ENCODE results near the gene RNASE13.
A peak's percentile ranks its signal among the peaks of the same experiment; 100 is the strongest.
"Not testable (repeated sequence)": the region's sequence is repeated elsewhere in the genome, so short reads cannot be mapped to it uniquely, and the experiment has no call there.

The RNASE13 gene

DNA sequence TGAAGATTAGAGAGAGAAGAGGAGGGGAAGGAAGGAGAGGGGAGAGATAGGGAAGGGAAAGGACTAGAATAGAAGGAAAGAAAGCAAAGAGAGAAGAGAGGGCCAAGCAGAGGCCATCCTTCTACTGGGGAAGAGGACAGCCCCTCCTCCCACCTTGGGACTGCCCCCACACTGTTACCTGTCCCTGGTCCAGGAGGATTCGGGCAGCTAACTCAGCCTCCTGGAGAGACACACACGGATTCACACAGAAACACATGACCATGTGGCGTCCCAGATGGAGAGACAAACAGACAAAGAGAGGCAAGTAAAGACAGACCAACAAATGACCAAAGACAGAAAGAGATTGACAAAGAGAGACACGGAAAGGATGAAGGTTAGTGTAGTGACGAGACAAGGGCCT, 11.9 kb downstream of the RNASE13 start:
- DNase-seq (ENCODE audit: low read depth) = no peak

DNA sequence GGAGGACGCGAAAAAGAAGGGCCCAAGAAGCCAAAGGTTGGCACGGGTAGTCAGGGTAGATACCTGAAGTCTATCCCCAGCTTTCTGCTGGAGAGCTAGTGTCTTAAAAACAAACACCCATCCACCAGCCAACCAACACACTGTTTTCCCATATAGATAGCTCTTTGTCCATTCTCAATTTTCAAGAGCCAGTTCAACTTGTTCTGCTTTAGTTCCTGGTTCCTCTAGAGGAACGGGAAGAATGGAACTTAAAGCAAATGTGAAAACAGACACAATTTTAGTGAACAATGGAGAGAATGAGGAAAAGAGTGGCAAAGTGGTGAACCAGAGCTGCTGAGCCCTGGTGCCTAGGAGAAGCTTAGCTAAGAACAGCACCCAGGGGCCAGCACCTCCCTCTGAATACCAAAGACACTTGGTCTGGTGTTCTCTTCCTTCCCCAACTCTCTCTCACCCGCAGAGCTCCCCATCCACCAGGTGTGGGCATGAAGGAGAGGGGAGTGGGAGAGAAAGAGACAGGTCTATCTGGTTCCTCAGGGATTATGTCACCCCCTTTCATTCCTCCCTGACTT, 13.5 kb downstream of the RNASE13 start:
- DNase-seq (ENCODE audit: low read depth) = no peak

DNA sequence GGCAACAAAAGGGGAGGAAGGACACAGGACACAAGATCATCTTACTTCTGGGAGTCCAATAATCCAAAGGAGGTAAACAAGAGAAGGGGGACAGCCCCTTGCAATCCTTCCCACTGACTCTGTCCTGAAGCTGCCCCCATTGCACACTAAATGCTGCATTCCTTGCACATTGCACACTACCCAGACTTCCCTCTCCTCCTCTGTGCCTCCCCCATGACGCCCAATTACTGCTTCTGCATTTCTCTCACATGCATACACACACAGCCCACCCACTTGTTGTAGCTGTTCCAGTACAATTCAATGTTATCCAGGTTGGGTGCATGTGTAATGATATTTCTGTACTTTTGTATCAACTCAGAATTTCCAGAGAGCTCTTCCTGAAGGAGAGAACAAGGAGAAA, 15.2 kb downstream of the RNASE13 start:
- DNase-seq (ENCODE audit: low read depth) = no peak

DNA sequence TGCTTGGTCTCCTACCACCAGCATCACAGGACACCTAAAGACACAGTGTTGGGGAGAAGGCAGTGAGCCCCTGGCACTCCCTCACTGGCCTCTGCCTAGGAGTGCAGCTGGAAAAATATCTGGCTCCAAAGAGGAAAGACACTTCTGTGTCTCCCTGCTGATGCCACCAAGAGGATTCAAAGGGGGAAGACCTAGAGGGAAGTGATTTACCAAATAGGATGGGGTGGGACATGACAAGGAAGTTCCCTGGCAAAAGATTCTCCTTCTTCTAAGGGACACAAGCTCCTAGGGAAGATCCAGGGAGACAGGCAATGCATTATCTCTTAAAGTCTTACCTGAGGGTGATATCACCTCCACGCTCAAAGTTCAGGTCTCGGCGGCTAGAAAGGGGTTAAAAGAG, 15.8 kb downstream of the RNASE13 start:
- no peak for DNase-seq (ENCODE audit: low read depth)

DNA sequence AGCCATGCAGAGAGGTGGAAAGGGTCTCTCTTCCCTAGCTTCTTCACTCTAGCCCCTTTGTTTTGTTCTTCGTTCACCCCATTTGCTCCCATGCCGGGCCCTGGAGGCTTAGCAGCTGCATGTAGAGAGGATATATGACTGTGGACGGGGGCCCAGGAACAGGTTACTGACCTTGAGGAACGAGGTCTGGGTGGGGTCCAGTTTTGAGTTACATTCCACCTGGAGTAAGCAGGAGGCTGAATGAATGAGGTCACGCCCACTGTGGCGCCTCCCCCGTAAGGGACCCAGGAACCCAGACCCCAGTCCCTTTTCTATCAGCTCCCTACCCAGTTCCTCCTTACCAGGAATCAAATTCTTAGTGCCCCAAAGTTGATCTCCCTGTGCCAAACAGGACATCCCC, 16.3 kb downstream of the RNASE13 start:
- DNase-seq (ENCODE audit: low read depth) = no peak

DNA sequence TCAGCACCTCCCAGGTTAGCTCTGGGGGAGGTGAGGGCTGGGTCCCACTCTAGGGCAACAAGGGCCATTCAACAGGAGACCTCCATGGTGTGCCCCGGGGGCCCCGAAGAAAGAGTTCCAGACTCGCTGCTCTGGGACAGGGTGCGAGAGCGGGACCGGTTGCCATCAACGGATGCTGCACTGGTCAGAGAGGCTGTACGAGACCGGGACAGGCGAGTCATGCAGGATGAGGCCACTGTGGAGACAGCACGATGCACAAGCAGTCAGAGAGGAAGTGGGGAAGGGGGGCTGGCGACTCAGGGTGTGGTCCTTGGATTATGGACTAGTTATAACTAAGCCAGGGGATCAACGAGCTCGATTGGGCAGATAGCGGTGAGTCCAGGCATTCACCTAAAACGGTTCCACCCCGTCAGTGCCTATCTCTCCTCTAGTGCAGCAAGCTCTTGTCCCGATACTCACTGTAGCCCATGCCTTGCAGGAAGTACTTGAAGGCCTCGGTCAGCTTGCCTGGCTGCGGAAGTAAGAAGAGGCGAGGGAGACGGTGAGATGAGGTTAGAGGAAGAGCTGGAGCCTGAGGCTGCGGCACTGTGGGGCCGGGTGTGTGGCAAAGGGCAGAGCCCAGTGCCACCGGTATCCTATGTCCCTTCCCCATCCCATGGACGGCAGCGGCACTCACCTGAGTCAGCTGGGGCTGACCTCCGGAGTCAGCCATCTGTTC, 16.9 kb downstream of the RNASE13 start:
- DNase-seq (ENCODE audit: low read depth) = no peak

DNA sequence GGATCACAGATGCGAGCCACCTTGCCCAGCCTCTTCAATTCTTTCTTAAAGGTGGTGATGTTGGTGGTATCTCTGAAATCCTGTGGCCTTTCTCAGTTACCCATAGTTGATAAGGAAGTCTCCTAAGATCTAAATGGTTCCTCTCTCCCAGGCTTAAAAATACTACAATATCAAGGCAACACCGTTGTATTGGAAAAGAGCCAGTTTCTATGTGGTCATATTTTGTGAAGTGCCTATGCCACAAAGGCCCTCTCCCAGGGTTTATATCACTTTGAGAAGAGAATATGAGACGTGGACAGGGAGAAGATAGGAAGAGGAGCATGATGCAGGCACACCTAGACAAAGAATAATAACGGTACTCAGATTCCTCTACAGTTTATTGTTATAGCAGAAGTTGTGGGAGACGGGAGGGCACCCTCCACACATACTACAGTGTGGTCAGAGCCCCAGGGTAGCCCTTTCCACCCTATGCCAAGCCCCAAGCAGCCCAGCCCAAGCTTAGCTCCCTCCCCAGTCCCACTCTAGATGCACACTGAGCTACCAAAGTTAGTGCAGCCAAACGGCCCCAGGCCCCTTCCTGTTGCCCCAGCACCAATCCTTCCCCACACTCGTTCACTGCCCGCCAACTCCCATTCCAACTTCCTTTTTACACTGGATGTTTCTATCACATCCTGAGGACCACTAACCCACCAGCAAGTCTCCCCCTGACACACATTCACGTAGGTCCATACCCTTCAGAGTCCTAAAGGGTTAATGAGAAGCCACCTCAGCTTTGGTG, 18.0 kb downstream of the RNASE13 start:
- DNase-seq (ENCODE audit: low read depth) = no peak

DNA sequence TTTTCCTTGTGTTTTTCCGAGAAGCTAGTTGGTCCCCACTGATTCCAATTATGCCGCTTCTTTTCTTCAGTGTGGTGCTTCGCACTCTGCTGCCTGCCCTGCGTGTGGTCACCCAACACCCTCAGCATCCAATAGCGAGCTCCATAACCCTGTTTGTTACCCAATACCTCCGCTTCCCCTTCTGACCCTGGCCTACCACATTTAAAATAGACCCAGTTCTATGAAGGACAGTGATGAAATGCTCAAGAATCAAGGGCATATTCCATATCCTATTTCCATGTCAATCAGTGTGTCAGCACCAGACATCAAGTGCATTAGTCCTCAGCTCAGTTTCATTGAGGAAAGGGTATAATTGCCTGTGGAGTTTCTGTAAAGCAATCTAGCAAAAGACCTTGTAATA, 19.3 kb downstream of the RNASE13 start:
- DNase-seq (ENCODE audit: low read depth) = no peak

DNA sequence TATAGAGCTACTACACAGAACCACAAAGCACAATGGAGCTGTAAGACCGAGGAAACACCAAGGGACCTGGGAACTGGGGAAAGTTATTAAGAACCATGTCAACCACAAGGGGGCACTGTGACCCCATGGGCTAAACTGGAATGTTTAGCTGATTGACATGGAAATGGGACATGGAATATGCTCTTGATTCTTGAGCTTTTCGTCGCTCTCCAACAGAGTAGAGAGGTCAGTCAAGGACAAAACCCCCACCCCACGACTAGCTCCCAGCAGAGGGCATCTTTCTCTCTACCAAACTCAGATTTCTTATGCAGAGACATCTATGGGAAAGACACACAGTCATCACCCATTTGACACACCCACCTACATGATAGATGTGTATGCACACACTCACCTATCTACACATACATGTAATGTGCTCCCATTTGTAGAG, 19.8 kb downstream of the RNASE13 start:
- peak; percentile 62 for DNase-seq (ENCODE audit: low read depth)

DNA sequence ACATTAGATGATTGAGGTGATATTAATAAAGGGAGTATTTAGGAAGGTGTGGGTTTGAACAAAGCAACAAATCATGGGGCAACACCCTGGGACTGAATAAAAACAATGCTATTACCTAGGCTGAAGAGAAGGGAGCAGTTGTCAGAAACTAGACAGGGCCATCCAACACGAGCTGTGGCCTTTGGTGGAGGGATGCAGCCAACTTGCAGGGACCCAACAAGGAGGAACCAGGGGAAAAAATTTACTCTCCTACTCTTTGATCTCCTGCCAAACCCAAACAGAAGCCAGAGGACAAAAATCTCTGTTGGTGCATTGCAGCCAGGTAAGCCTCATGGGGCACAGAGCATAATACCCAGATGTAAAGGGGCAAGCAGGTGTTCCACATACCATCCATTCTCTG, 23.5 kb downstream of the RNASE13 start:
- no peak for DNase-seq (ENCODE audit: low read depth)

DNA sequence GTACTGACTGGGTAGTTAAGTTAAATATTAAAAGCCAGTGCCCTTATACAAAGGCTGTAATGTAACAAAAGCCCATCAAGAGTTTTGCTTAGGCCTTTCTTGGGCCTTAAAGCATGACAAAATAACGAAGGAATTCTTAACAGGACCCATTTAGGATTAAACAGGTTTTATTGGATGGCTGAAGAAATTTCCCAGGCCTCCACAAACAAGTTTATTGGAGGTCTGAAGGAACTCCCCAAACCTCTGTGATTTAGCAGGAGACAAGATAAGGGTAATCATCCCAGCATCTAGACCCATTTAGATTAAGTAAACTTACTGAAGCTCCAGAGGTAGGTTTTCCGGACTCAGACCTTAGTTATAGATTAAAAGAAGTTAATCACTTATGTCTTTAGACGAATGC, 24.9 kb downstream of the RNASE13 start:
- not testable (repeated sequence) for DNase-seq (ENCODE audit: low read depth)

DNA sequence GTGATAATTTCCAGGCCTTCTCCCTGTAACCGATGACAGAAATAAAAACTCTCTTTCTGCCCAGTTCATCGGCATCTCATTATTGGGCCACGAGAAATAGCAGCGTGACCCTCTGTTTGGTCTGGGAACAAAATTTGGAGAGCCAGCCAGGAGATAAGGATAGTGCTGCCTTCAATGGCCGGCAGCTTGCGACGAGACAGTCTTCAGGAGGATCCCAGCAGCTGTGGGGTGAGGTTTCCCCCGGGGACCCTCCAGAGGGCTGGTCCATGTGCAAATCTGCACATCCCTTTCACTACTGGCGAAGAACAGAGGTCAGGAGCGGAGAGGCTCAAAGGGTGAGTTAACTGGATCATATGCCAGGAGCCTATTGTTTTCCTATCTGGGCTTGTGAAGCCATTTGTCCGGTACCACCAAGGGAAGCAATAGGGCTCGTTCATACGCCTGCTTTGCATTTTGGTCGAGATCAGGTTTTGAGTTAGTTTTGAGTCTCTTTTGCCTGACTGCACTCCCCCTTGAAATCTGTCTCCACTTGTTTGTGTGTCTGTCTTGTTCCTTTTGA, 30.7 kb downstream of the RNASE13 start:
- no peak for DNase-seq (ENCODE audit: low read depth)

DNA sequence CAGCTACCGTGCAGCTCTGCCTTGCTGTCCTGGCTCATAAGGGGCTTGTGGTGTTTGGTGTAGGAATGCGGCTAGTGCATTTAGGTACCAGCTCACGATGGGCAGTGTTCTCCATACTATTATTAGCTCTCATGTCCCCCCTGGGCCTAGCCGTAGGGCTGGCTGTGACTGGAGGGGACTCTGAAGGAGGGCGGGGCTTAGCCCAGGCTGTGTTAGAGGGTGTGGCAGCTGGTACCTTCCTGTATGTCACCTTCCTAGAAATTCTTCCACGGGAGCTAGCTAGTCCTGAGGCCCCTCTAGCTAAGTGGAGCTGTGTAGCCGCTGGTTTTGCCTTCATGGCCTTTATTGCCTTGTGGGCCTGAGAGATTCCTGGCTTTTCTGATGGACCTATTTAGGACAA, 33.4 kb downstream of the RNASE13 start:
- no peak for DNase-seq (ENCODE audit: low read depth)

DNA sequence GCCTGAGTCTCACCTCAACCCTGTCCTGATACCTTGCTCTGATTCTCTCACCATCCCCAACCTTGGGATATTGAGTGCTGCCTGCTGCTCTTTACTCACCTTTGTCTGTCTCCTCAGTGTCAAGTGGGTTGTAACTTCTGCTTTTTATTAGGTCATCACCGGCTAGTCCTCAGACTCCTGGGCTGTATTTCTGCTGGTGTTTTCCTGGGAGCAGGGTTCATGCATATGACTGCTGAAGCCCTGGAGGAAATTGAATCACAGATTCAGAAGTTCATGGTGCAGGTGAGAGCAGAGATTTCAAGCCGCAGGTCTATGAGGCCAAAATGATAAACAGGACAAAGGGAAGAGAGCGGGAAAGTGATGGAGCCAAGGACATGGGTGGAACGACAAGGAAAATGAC, 35.0 kb downstream of the RNASE13 start:
- DNase-seq (ENCODE audit: low read depth) = no peak

DNA sequence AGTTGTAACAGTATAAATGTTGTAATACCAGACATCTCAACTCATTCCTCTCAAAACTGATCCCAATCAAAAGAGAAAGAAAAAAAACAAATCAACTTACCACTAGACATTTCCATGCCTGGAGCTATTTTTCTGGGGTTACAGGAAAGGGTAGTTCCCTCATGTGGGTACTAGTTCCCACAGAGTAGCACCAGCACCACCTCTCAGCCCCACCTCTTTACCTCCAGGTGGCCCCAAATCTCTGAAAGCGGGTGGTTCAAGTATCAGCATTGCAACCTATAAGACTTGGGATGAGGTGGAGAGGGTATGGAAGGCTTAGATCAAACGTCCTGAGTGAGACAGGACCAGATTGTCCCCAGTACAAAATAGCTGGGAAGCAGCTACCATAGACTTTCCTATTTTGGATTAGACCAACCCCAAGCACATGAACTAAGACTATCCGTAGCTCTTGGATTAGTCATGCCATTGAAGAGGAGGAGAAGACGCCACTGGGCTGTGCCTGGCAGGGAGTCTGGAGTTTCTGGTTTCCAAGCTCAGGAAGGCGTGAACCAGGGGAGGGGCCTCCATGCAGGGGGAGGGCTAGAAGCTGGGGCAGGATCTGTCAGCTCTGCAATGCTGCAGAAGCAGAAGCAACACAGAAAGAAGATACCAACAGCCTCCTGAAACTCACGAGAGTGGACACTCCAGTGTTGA, 35.8 kb downstream of the RNASE13 start, which contains the start of gene SLC39A2:
TSS of gene SLC39A2 (plus strand) at position 620 of the 693 bp plus-strand sequence. CDS start 154 bp downstream, outside the sequence.
- DNase-seq (ENCODE audit: low read depth) = no peak

DNA sequence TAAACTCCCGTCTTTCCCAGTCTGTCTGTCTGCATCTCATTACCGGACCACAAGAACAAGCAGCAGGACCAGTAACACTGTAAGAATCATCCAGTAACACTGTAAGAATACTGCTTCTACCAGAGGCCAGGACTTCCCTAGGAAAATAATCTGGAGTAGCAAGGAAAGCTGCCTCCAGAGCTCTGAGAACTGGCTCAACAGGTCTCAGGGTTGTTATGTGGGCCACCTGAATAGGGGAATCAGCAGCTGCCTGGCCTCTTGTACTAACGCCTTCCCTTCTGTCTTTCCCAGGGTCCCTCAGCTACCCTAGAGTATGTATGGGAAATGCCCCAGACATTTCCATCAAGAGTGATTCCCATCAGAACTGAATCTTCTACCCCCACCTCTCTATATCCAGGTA, 36.5 kb downstream of the RNASE13 start:
- no peak for DNase-seq (ENCODE audit: low read depth)

DNA sequence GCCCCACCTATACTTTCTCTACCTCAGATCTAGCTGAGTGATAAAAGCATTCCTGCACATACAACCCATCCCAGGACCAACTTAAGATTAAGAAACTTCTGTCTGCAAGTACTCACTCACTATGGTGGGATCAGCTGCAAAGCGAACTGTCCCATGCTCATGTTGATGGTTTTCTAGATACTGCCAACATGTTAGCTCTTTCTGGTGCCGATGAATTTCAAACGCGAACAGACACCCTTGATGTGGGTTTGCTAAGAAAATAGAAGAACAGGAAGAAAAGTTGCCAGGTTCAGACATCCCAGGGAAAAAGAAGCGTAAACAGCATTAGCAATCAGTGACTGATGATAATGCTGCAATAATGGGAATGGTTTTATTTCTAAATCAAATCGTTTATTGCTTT, 37.0 kb downstream of the RNASE13 start:
- no peak for DNase-seq (ENCODE audit: low read depth)

DNA sequence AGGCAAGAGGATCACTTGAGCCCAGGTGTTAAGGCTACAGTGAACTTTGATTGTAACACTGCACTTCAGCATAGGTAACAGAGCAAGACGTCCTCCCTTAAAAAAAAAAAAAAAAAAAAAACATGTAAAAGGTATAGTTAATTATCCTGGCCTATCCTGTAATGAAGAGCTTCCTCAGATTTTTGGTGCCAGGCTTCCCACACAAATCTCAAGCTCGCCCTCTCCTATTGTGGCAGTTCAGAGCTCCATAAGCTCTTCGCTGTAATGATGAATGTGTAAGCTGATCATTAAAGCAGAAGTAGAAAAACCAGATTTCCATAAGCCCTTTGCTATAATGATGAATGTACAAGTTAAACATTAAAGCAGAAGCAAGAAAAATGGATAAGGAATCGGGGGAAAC, 37.5 kb downstream of the RNASE13 start:
- no peak for DNase-seq (ENCODE audit: low read depth)

DNA sequence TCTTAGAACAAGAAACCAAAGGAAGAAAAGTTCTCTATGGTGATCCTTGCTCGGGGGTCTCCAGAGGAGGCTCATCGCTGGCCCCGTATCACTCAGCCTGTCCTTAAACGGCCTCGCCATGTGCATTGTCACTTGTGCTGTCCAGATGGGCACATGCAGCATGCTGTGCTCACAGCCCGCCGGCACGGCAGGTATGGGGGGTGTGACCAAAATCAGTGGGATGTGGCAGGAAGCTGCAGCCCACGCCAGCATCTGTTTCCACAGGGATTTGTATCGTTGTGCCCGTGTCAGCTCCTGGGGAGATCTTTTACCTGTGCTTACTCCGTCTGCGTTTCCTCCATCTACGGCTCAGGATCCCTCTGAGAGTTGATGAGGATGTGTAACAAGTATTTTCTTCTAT, 38.1 kb downstream of the RNASE13 start:
- no peak for DNase-seq (ENCODE audit: low read depth)

DNA sequence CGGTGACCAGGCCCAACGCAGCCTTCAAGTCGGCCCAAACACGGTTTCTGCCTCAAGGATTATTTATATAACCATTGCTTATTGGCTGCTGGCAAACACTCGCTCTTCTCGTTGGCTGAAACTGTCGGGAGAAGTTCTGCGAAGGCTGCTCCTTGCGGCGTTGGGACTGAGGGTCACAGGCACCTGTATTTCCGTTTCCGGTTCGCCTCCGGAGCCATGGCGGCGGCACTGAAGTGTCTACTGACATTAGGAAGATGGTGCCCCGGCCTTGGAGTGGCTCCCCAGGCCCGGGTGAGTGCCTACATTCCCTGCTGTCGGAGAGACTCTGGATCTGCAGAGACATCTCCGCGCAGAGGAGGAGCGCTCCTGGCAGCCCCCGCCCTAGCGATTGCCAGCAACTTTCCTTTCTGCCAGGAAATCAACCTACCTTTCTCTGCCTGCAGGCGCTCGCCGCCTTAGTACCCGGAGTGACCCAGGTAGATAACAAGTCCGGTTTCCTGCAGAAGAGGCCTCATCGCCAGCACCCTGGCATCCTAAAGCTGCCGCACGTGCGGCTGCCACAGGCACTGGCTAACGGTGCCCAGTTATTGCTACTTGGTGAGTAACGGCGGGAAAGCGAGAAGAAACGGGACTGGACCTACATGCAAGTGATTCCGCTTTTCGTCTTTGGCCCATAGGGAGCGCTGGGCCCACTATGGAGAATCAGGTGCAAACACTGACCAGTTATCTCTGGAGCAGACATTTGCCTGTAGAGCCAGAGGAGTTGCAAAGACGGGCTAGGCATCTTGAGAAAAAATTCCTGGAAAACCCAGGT, 44.6 kb downstream of the RNASE13 start, which contains the start of gene METTL17:
TSS of gene METTL17 (plus strand) at position 194 of the 814 bp plus-strand sequence. CDS start at position 217, 23 bp downstream.
- peak; percentile 83 for DNase-seq (ENCODE audit: low read depth)

DNA sequence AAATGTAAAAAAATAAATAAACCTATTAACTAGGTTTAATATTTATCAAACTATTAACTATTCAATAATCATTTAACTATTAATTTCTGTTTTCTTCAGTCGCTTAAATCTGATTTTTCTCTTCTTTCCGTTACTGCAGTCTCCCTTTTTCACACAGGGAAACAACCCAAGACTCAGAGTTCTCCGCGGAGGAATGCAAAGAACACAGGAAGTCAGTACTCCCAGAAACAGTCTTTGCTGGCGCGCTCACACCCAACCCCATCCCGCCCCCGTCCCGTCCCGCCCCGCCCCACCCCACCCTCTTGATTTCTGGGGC, 45.2 kb downstream of the RNASE13 start:
- DNase-seq (ENCODE audit: low read depth) = no peak
